H1 (cell line): Measurements from ENCODE around the gene MYO9B. TPM values are rescaled to one million over a fixed set of nuclear protein-coding genes. Genes with fewer than 3 reads are reported as not detected.

Source experiments
- CHD7 ChIP-seq: fragments of 300-600 bp; sonication (generic); IDR thresholded peaks from 2 replicates; pipeline ENCODE4 v1.7.1; 2012; ENCODE audit warnings: low read length, moderate library complexity, mild to moderate bottlenecking, inconsistent platforms; ENCODE audit not compliant: insufficient replicate concordance
- CTCF ChIP-seq, 3 experiments: IDR thresholded peaks; 1 replicate in 2 of 3; 2 replicates in 1 of 3; pipeline versions ENCODE4 v1.5.1 to v1.6.1; 2011; ENCODE audit warnings: low read length in 3 of 3, mild to moderate bottlenecking in 3 of 3, inconsistent platforms in 2 of 3, low read depth in 1 of 3, moderate library complexity in 1 of 3; ENCODE audit not compliant: insufficient read depth in 1 of 3; ENCODE audit errors: control extremely low read depth in 1 of 3
- polyA plus RNA-seq, 7 experiments: library from polyadenylated mRNA; depleted of rRNA in 3 of 7; stranded (reverse) in 5 of 7; unstranded in 2 of 7; fragments of >200 nt in 5 of 7; fragments of 200-250 nt in 2 of 7; gene quantifications; 1 replicate in 5 of 7; 2 replicates in 1 of 7; 4 replicates in 1 of 7; pipeline versions ENCODE4 v1.2.1 to v1.2.3, GENCODE V29; 2011 to 2013; ENCODE audit warnings: missing spikeins in 2 of 7, mixed read lengths in 2 of 7
- total RNA-seq: library from RNA; stranded (reverse); fragmentation: NEBNext Ultra II Directional; extraction: Animal tissue kit (Norgen Biotek cat#: 25700); gene quantifications from 2 replicates; pipeline ENCODE4 v1.2.1, GENCODE V29; 2021

MYO9B gene
- total and polyA plus RNA-seq, 2 of the 8 experiments (the other 6 are each of a cell fraction or from before 2014, with no cell fraction given), result 27.6 to 77.1 TPM

- TF ChIP-seq CTCF (IDR thresholded peaks at IDR 0.05; ENCODE audit: control extremely low read depth in 1 of 3, insufficient read depth in 1 of 3, low read depth in 1 of 3, low read length in 3 of 3) (no peak), CHD7 (no peak)
Measured at GRCh38 chr19:17112271-17112670, 36.7 kb downstream of the MYO9B start (continued).
